GM12801 (cell line): ENCODE results near the gene HDAC5.

Source experiments
- TF ChIP-seq, protein P1 (sequence below): IDR thresholded peaks from one replicate; pipeline ENCODE4 v1.5.1; 2011; ENCODE audit warnings: control low read depth; ENCODE audit not compliant: insufficient read length; ENCODE audit errors: extremely low read depth

HDAC5 gene

GRCh38 chr17:44128383-44128782 is 4.9 kb upstream of the HDAC5 start:
- TF ChIP-seq, protein P1, sequence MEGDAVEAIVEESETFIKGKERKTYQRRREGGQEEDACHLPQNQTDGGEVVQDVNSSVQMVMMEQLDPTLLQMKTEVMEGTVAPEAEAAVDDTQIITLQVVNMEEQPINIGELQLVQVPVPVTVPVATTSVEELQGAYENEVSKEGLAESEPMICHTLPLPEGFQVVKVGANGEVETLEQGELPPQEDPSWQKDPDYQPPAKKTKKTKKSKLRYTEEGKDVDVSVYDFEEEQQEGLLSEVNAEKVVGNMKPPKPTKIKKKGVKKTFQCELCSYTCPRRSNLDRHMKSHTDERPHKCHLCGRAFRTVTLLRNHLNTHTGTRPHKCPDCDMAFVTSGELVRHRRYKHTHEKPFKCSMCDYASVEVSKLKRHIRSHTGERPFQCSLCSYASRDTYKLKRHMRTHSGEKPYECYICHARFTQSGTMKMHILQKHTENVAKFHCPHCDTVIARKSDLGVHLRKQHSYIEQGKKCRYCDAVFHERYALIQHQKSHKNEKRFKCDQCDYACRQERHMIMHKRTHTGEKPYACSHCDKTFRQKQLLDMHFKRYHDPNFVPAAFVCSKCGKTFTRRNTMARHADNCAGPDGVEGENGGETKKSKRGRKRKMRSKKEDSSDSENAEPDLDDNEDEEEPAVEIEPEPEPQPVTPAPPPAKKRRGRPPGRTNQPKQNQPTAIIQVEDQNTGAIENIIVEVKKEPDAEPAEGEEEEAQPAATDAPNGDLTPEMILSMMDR, result no peak

DNA sequence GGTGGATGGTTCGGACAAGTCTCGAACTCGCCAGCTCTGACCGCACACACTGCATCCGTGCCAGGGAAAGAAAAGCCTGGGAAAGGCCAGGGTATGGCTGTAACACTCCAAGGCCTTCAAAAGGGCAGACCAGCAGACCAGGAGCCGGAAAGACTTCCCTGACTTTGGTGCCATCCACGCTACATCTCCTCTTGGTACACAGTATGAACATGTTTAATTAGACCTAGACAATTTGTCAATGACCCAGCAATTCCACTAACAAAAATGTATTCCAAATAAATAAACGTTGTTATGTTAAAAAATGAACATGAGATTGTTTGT is 637 bp upstream of the HDAC5 start:
- TF ChIP-seq, protein P1, result no peak

GRCh38 chr17:44122816-44123355 is 555 bp downstream of the HDAC5 start:
- TF ChIP-seq, protein P1, result no peak

DNA sequence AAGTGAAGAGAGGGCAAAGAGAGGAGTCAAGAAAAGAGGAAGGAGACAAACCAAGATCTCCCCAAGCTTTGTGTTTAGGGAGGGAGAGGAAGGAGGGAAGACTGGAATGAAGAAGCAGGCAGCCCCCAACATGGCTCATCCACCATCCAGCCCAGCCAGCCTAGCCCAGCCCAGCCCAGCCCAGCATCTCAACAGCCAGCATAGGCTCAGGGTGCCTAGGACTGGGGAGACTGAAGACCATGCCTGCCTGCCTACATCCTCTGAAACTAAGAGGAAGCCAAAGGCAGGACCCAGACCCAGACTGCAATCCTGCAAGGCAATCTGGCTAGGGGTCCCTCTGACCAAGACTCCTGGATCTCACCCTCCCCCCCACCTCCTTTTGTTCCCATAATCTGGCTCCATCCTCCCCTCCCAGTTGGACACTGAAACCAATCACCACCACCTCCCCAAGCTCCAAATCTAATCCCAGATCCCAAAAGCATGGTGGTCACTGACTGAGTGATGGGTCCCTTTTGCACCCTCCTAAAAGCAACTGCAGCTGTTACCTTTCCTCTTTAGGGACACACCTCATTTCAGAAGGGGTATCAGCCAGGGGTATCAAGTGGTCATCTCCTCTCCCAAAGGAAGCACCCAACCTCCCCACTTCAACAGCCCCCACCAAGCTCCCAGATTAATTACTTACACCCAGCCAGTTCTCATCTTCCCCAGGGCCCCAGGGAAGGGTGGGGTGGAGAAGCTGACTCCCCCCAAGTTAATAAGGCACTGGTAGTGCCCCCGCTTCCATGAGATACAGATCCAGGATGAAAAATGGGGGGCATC is 1.2 kb downstream of the HDAC5 start:
- TF ChIP-seq, protein P1, result no peak

GRCh38 chr17:44120851-44121605 is 2.4 kb downstream of the HDAC5 start:
- TF ChIP-seq, protein P1, result no peak

DNA sequence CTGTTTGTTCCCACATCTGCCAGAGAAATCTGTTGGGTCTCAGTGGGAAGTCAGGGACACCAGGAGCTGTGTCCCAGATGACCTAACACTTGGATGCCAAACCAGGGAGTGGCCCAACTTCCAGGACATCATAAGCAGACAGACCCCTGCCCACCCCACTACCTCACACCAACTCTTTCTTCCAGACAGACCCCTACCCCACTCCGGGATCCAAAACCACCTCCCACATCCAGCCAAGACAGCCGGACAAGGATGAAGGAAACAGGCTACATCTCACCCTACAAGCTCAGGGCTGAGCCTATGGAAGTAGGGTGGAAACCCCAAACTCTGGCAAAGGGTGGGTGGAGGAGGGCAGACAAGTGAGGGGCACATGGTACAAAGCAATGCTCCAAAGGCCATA is 3.6 kb downstream of the HDAC5 start:
- TF ChIP-seq, protein P1, result no peak

DNA sequence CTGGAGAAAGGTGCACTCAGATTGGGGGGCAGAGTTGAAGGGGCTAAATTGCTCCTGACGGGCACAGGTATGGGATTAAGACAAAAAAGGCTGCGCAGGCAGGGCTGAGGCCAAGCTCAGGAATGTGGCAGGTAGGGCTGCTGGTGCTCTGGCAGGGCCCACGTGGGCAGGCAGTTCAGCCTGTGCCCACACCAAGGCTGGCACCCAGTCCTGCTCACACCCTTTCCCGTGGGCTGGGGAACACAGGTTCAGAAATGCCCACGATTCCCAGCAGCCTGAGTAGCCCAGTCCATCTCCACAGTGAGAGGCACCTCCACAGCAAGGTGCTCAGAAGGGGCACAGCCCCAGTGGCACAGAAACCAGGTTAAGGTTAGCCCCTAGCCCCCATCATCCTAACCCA is 4.4 kb downstream of the HDAC5 start:
- TF ChIP-seq, protein P1, result no peak
